ENCODE results near the gene BCL11B. TPM values are rescaled to one million over a fixed set of nuclear protein-coding genes. Genes with fewer than 3 reads are reported as not detected.

Gene BCL11B
- total RNA-seq, 2 donors from 2014 or later, result 12.9 to 27.6 TPM

- DNase-seq (ENCODE audit: low spot score) (no peak), ATAC-seq (no peak)
- no peaks in the 10 kb centered on the region for H3K9me3 Mint-ChIP-seq
- peaks cover 19 to 21% of the 10 kb centered on the region in 2 donors for H3K4me1 Mint-ChIP-seq (ENCODE audit: low read depth in 2 of 2)
- no peak overlapping the region for H3K27ac Mint-ChIP-seq
- no peaks in the 10 kb centered on the region for H3K36me3 Mint-ChIP-seq
- no peaks in the 10 kb centered on the region for H3K27me3 Mint-ChIP-seq
- H3K4me3 Mint-ChIP-seq, result no peak overlapping the region
Observed at GRCh38 chr14:99309220-99309766, 37.3 kb upstream of the BCL11B start.

DNA sequence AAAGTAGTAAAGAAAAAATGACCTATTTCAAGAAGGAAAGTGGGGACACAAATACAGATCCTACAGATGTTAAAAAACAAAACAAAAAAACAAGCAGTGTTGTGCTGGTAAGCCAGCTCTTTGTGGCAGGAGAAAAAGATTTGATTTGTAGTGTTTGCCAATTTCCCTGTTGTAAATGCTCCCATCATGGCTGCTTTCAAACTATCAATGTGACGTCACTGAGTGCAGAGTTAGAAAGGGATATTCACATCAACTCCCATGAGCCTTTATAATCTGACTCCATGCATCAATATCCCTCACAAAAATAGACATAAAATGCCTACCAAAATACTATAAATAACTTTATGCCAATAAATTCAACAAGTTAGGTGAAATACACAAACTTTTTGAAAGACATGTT is 32.2 kb upstream of the BCL11B start:
- H3K4me1 Mint-ChIP-seq (ENCODE audit: low read depth in 2 of 2), result peaks cover 13 to 17% of the 10 kb centered on the region in 2 donors
- H3K27ac Mint-ChIP-seq, result no peak overlapping the region
- ATAC-seq, result no peak
- no peaks in the 10 kb centered on the region for H3K9me3 Mint-ChIP-seq
- no peak for DNase-seq (ENCODE audit: low spot score)
- H3K27me3 Mint-ChIP-seq, result peaks cover 0 to 6% of the 10 kb centered on the region in 2 donors
- no peak overlapping the region for H3K4me3 Mint-ChIP-seq
- H3K36me3 Mint-ChIP-seq, result peaks cover 15% of the 10 kb centered on the region

DNA sequence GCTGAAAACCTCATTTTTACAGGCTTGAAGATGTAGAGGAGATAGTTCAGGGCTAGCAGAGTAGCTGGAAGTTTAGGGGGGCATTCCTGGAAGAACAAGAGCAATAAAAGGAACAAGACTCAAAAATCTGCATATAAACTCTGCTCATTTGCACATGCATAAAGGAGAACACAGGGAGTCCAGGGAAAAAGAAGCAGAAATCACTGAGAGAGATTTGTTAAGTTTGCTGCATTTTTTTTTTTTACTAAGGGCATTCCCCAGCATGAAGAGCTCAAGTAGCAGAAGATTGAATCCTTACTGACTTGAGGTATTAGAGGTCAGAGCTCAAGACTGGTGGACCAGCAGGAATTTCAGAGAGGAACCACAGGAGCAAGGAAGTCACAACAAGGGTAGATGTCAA is 28.2 kb upstream of the BCL11B start:
- Mint-ChIP-seq H3K36me3 (peaks cover 21% of the 10 kb centered on the region), H3K9me3 (no peaks in the 10 kb centered on the region), H3K27me3 (peaks cover 0 to 6% of the 10 kb centered on the region in 2 donors), H3K27ac (no peak overlapping the region), H3K4me3 (no peak overlapping the region), H3K4me1 (ENCODE audit: low read depth in 2 of 2) (peaks cover 7 to 8% of the 10 kb centered on the region in 2 donors)
- DNase-seq (ENCODE audit: low spot score), result no peak
- no peak for ATAC-seq

DNA sequence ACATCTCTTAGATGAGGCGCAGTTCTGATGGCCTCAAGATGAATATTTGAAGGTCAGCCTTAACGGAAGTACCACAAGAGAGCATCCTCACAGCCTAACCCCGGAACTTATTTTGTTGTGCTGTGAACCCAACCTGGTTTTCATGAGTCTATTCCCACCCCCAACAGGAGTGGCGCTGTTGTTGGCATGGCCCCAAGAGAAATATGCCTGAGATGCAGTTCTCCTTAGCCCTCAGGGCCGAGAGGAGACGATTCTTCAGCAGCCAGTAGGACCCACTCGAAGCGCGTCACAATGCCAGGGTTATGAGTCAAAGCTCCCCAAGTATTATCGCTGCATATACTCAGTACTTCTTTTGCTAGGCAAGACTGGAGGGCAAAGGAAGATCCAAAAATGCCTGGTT is 24.5 kb upstream of the BCL11B start:
- no peaks in the 10 kb centered on the region for H3K9me3 Mint-ChIP-seq
- ATAC-seq, result no peak
- H3K27me3 Mint-ChIP-seq, result peaks cover 0 to 6% of the 10 kb centered on the region in 2 donors
- H3K4me3 Mint-ChIP-seq, result no peak overlapping the region
- DNase-seq (ENCODE audit: low spot score), result no peak
- H3K27ac Mint-ChIP-seq, result no peak overlapping the region
- peaks cover 12 to 13% of the 10 kb centered on the region in 2 donors for H3K4me1 Mint-ChIP-seq (ENCODE audit: low read depth in 2 of 2)
- peaks cover 21% of the 10 kb centered on the region for H3K36me3 Mint-ChIP-seq

GRCh38 chr14:99289394-99290189 is 17.6 kb upstream of the BCL11B start:
- Mint-ChIP-seq H3K27me3 (no peaks in the 10 kb centered on the region), H3K27ac (no peak overlapping the region), H3K36me3 (no peaks in the 10 kb centered on the region), H3K4me3 (no peak overlapping the region), H3K9me3 (no peaks in the 10 kb centered on the region), H3K4me1 (ENCODE audit: low read depth in 2 of 2) (peaks cover 47 to 52% of the 10 kb centered on the region in 2 donors)
- DNase-seq (ENCODE audit: low spot score) (no peak), ATAC-seq (no peak)

GRCh38 chr14:99288948-99289347 is 17.0 kb upstream of the BCL11B start:
- DNase-seq (ENCODE audit: low spot score), result no peak
- Mint-ChIP-seq H3K27me3 (no peaks in the 10 kb centered on the region), H3K36me3 (no peaks in the 10 kb centered on the region), H3K9me3 (no peaks in the 10 kb centered on the region), H3K4me3 (no peak overlapping the region), H3K27ac (no peak overlapping the region), H3K4me1 (ENCODE audit: low read depth in 2 of 2) (peaks cover 52 to 56% of the 10 kb centered on the region in 2 donors)
- ATAC-seq, result no peak

DNA sequence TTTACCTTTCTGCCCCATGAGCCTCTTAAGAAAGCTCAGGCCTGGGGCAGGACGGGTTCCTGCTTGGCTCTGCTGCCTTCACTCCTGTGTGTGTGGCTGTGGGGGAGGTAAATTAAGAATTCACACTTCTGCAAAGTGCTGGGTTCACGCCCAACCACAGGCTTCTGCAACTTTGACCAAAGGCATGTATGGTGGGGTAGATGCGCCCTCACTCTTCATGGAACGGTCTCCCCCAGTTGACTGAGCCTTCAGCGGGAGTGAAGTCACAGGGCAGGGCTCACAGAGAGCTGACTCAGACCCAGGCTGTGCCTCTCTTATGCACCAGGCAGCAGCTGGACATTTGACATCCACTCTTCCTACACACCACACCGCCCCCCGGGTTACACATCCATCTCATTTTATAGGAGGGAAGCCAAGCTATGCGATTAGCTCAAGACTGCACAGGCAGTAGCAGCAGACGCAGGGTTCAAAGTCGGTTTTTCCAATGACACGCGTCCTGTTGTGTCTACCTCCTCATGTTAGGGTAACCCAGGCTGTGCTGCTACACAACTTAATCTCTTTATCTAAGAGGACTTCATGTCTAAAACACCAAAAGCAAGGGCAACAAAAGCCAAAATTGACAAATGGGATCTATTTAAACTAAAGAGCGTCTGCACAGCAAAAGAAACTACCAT is 15.4 kb upstream of the BCL11B start:
- no peaks in the 10 kb centered on the region for H3K9me3 Mint-ChIP-seq
- peak overlapping the region; percentile 80 for H3K4me3 Mint-ChIP-seq
- H3K27ac Mint-ChIP-seq, result peak overlapping the region; percentile 76 to 89
- H3K36me3 Mint-ChIP-seq, result no peaks in the 10 kb centered on the region
- peaks cover 56 to 58% of the 10 kb centered on the region in 2 donors for H3K4me1 Mint-ChIP-seq (ENCODE audit: low read depth in 2 of 2)
- H3K27me3 Mint-ChIP-seq, result no peaks in the 10 kb centered on the region
- DNase-seq (ENCODE audit: low spot score) (peak; percentile 91), ATAC-seq (peak; percentile 98 to 99)

DNA sequence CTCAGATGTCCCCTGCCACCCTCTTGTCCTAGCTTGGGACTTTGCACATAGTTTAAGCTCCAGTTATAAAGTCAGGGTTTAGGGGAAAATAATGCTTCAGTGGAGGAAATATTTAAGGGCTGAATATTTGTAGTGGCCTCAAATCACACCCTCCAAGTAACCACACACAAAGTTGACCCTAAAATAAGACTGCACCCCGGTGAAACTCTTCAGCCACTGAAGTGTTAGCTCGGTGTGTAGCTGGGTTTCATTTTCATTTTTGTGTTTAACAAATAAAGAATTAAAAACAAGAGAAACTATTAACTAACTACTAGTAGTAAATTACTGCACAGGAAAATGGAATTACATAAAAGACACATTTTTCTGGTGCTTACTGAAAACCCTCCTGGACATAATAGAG is 14.8 kb upstream of the BCL11B start:
- ATAC-seq, result peak; percentile 49 to 61
- no peak for DNase-seq (ENCODE audit: low spot score)
- H3K27me3 Mint-ChIP-seq, result no peaks in the 10 kb centered on the region
- H3K27ac Mint-ChIP-seq, result peak overlapping the region; percentile 76 to 89
- H3K4me3 Mint-ChIP-seq, result peak overlapping the region; percentile 80
- H3K36me3 Mint-ChIP-seq, result no peaks in the 10 kb centered on the region
- peaks cover 52 to 57% of the 10 kb centered on the region in 2 donors for H3K4me1 Mint-ChIP-seq (ENCODE audit: low read depth in 2 of 2)
- no peaks in the 10 kb centered on the region for H3K9me3 Mint-ChIP-seq

DNA sequence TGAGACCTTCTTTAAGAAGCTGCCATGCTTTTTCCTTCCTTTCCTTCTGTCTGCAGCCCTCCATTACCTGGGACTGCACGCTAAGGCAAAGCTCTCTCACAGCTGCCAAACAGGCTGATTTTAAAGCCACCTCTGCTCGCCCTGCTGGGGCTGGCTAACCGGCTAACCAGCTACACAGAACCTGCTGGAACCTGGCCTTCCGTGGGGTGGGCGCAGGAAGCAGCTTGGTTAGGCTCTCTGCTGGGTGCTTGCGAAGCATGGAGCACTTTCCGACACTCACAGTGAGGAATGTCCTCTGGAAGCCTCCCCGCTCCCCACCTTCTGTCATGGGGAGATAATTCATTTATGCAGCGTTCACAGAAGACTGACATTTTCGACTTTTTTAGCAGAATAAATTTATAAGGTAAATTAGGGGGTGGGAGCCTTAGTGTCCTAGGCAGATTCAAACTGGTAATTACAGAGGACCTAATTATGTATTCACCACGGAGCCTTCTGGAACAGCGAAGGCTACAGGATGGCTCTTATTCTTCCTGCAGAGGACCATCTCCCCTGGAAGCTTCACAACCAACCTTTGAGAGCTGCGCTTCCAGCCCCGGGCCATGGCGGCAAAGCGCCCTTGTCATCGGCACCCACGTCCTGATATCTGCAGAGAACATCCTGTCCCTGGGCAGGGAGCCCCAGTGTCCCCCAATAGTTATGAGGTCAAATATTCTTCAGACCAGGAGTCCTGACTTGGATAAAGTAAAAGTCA is 12.4 kb upstream of the BCL11B start:
- H3K27ac Mint-ChIP-seq, result peak overlapping the region; percentile 76 to 89
- H3K4me1 Mint-ChIP-seq (ENCODE audit: low read depth in 2 of 2), result peaks cover 55 to 59% of the 10 kb centered on the region in 2 donors
- DNase-seq (ENCODE audit: low spot score) (no peak), ATAC-seq (no peak)
- no peaks in the 10 kb centered on the region for H3K36me3 Mint-ChIP-seq
- no peaks in the 10 kb centered on the region for H3K9me3 Mint-ChIP-seq
- H3K4me3 Mint-ChIP-seq, result no peak overlapping the region
- H3K27me3 Mint-ChIP-seq, result no peaks in the 10 kb centered on the region

DNA sequence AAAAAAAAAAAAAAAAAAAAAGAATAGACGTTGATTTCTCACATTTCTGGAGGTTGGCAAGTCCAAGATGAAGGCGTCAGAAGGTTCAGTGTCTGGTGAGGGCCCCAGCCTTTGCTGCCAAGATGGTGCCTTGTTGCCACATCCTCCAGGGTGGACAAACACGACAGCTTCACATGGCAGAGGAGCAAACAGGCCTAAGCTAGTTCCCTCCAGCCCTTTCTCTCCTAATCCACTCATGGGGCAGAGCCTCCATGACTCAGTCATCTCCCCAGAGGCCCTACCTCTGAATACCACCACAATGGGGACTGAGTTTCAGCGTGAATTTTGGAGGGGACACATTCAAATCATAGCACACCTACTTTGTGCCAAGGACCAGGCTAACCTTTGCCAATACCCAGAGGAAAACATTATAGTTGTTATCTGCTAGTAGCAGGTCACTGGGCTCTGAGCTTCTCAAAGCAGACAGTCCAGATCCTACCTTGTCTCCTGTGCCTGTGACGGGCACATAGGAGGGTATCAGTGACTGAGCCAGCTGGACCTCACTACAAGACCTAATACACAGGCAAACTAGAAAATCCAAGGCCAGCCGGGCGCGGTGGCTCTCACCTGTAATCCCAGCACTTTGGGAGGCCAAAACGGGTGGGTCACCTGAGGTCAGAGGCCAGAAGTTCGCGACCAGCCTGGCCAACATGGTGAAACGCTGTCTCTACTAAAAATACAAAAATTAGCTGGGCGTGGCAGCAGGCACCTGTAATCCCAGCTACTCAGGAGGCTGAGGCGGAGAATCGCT is 10.5 kb upstream of the BCL11B start:
- no peaks in the 10 kb centered on the region for H3K27me3 Mint-ChIP-seq
- no peaks in the 10 kb centered on the region for H3K36me3 Mint-ChIP-seq
- H3K4me1 Mint-ChIP-seq (ENCODE audit: low read depth in 2 of 2), result peaks cover 47 to 54% of the 10 kb centered on the region in 2 donors
- no peaks in the 10 kb centered on the region for H3K9me3 Mint-ChIP-seq
- peak overlapping the region in 1 of 2 donors; percentile 88 for H3K27ac Mint-ChIP-seq
- no peak for ATAC-seq
- no peak for DNase-seq (ENCODE audit: low spot score)
- no peak overlapping the region for H3K4me3 Mint-ChIP-seq

GRCh38 chr14:99281396-99281795 is 9.4 kb upstream of the BCL11B start:
- Mint-ChIP-seq H3K27me3 (no peaks in the 10 kb centered on the region), H3K4me1 (ENCODE audit: low read depth in 2 of 2) (peaks cover 45 to 56% of the 10 kb centered on the region in 2 donors), H3K27ac (peak overlapping the region; percentile 63 to 88), H3K4me3 (no peak overlapping the region), H3K36me3 (no peaks in the 10 kb centered on the region), H3K9me3 (no peaks in the 10 kb centered on the region)
- no peak for ATAC-seq
- DNase-seq (ENCODE audit: low spot score), result no peak

GRCh38 chr14:99280852-99281251 is 8.9 kb upstream of the BCL11B start:
- H3K27me3 Mint-ChIP-seq, result no peaks in the 10 kb centered on the region
- peak overlapping the region; percentile 62 for H3K4me3 Mint-ChIP-seq
- H3K36me3 Mint-ChIP-seq, result no peaks in the 10 kb centered on the region
- no peak for DNase-seq (ENCODE audit: low spot score)
- H3K27ac Mint-ChIP-seq, result peak overlapping the region; percentile 63 to 88
- peak in 1 of 2 donors; percentile 27 for ATAC-seq
- H3K9me3 Mint-ChIP-seq, result no peaks in the 10 kb centered on the region
- peaks cover 40 to 54% of the 10 kb centered on the region in 2 donors for H3K4me1 Mint-ChIP-seq (ENCODE audit: low read depth in 2 of 2)

All from natural killer cell treated with Interleukin-12 subunit alpha and Interleukin-12 subunit beta and Interleukin-15 and Interleukin-18, amount 100 ng/mL, for 72 hours (primary cell).